H9 (cell line): Measurements from ENCODE around the gene MERTK. TPM values are rescaled to one million over a fixed set of nuclear protein-coding genes. Genes with fewer than 3 reads are reported as not detected.

Source experiments
- DNase-seq: peaks from one replicate; pipeline ENCODE4 v3.0.0-alpha.2; 2017
- H2AFZ ChIP-seq: one replicate; pipeline ENCODE4 v1.6.1; 2013; ENCODE audit warnings: mild to moderate bottlenecking, low read length, control low read depth, moderate library complexity
- H2AK5ac ChIP-seq: 2 replicates; pipeline ENCODE4 v1.6.1; 2013; ENCODE audit warnings: low read length, control low read depth, mixed read lengths; ENCODE audit not compliant: insufficient read length
- H2BK120ac ChIP-seq: one replicate; pipeline ENCODE4 v1.6.1; 2013; ENCODE audit warnings: low read depth, mild to moderate bottlenecking, low read length, control low read depth, inconsistent platforms; ENCODE audit not compliant: poor library complexity, severe bottlenecking
- H2BK12ac ChIP-seq: 2 replicates; pipeline ENCODE4 v1.6.1; 2013; ENCODE audit warnings: low read length, control low read depth, mixed read lengths, low read depth; ENCODE audit not compliant: insufficient read length
- H2BK15ac ChIP-seq: 2 replicates; pipeline ENCODE4 v1.6.1; 2013; ENCODE audit warnings: low read depth, low read length, control low read depth
- H2BK20ac ChIP-seq: one replicate; pipeline ENCODE4 v1.6.1; 2013; ENCODE audit warnings: low read depth, mild to moderate bottlenecking, low read length, control low read depth, inconsistent platforms; ENCODE audit not compliant: poor library complexity, severe bottlenecking
- H2BK5ac ChIP-seq: 2 replicates; pipeline ENCODE4 v1.6.1; 2013; ENCODE audit warnings: low read length, control low read depth, mixed read lengths; ENCODE audit not compliant: insufficient read length
- H3K14ac ChIP-seq: 2 replicates; pipeline ENCODE4 v1.6.1; 2013; ENCODE audit warnings: low read length, control low read depth; ENCODE audit not compliant: insufficient read depth
- H3K18ac ChIP-seq: 2 replicates; pipeline ENCODE4 v1.6.1; 2013; ENCODE audit warnings: low read depth, mild to moderate bottlenecking, mixed read lengths, low read length, control low read depth; ENCODE audit not compliant: insufficient read length
- H3K23ac ChIP-seq: 2 replicates; pipeline ENCODE4 v1.6.1; 2013; ENCODE audit warnings: low read length, control low read depth, mixed read lengths, low read depth; ENCODE audit not compliant: insufficient read length
- H3K23me2 ChIP-seq: 2 replicates; pipeline ENCODE4 v1.6.1; 2013; ENCODE audit warnings: low read depth, mild to moderate bottlenecking, mixed read lengths, low read length, control low read depth; ENCODE audit not compliant: insufficient read length, poor library complexity, severe bottlenecking
- H3K27ac ChIP-seq: 2 replicates; pipeline ENCODE4 v1.5.1; 2013; ENCODE audit warnings: low read length, control low read depth, mixed read lengths, low read depth; ENCODE audit not compliant: insufficient read length
- H3K27me3 ChIP-seq: 2 replicates; pipeline ENCODE4 v1.6.1; 2013; ENCODE audit warnings: low read length, control low read depth, inconsistent platforms; ENCODE audit not compliant: insufficient read depth
- H3K4ac ChIP-seq: 2 replicates; pipeline ENCODE4 v1.6.1; 2013; ENCODE audit warnings: low read depth, mild to moderate bottlenecking, control low read depth, inconsistent platforms, low read length, moderate library complexity
- H3K4me1 ChIP-seq: 2 replicates; pipeline ENCODE4 v1.6.1; 2013; ENCODE audit warnings: low read length, control low read depth, inconsistent platforms; ENCODE audit not compliant: insufficient read depth
- H3K4me2 ChIP-seq: 2 replicates; pipeline ENCODE4 v1.6.1; 2013; ENCODE audit warnings: low read length, control low read depth, mixed read lengths; ENCODE audit not compliant: insufficient read length, insufficient read depth
- H3K56ac ChIP-seq: 2 replicates; pipeline ENCODE4 v1.6.1; 2013; ENCODE audit warnings: low read depth, mild to moderate bottlenecking, mixed read lengths, low read length, control low read depth; ENCODE audit not compliant: insufficient read length
- H3K79me1 ChIP-seq: 2 replicates; pipeline ENCODE4 v1.6.1; 2013; ENCODE audit warnings: low read depth, mild to moderate bottlenecking, moderate library complexity, low read length, control low read depth, inconsistent platforms; ENCODE audit not compliant: insufficient read depth, poor library complexity, severe bottlenecking
- H3K79me2 ChIP-seq: 2 replicates; pipeline ENCODE4 v1.6.1; 2013; ENCODE audit warnings: low read length, control low read depth, inconsistent platforms; ENCODE audit not compliant: insufficient read depth
- H3K9ac ChIP-seq: 2 replicates; pipeline ENCODE4 v1.6.1; 2013; ENCODE audit warnings: low read length, control low read depth, mixed read lengths; ENCODE audit not compliant: insufficient read length; ENCODE audit errors: extremely low read depth
- H3K9me3 ChIP-seq: one replicate; pipeline ENCODE4 v1.6.1; 2013; ENCODE audit warnings: low read depth, low read length, inconsistent platforms; ENCODE audit not compliant: control insufficient read depth
- H3T11ph ChIP-seq: one replicate; pipeline ENCODE4 v1.6.1; 2013; ENCODE audit warnings: mild to moderate bottlenecking, low read length, control low read depth, inconsistent platforms
- H4K20me1 ChIP-seq: one replicate; pipeline ENCODE4 v1.6.1; 2013; ENCODE audit not compliant: control insufficient read depth, insufficient read length, insufficient read depth
- H4K5ac ChIP-seq: 2 replicates; pipeline ENCODE4 v1.6.1; 2013; ENCODE audit warnings: low read depth, mild to moderate bottlenecking, mixed read lengths, low read length, control low read depth; ENCODE audit not compliant: insufficient read length
- H4K8ac ChIP-seq: replicated peaks from 2 replicates; pipeline ENCODE4 v1.6.1; 2013; ENCODE audit warnings: low read length, control low read depth, mixed read lengths, low read depth; ENCODE audit not compliant: insufficient read length
- H4K91ac ChIP-seq: 2 replicates; pipeline ENCODE4 v1.6.1; 2013; ENCODE audit warnings: low read depth, mild to moderate bottlenecking, moderate library complexity, mixed read lengths, low read length, control low read depth; ENCODE audit not compliant: insufficient read length
- H3K27ac Mint-ChIP-seq, 3 experiments: 2 replicates in 2 of 3; 3 replicates in 1 of 3; pipeline ENCODE4 v1.8.0; 2020 to 2021; ENCODE audit warnings: mixed read lengths in 3 of 3, mild to moderate bottlenecking in 1 of 3, moderate library complexity in 1 of 3
- H3K27me3 Mint-ChIP-seq: 2 replicates; pipeline ENCODE4 v1.8.0; 2021; ENCODE audit warnings: low read depth, mild to moderate bottlenecking, moderate library complexity, mixed read lengths
- H3K36me3 Mint-ChIP-seq, 3 experiments: 2 replicates in 2 of 3; 3 replicates in 1 of 3; pipeline ENCODE4 v1.8.0; 2020 to 2021; ENCODE audit warnings: low read depth in 3 of 3, mixed read lengths in 3 of 3; ENCODE audit not compliant: insufficient read depth in 1 of 3
- H3K4me1 Mint-ChIP-seq, 2 experiments: 2 replicates each; pipeline ENCODE4 v1.8.0; 2020; ENCODE audit warnings: mixed read lengths in 2 of 2
- H3K4me3 Mint-ChIP-seq, 2 experiments: 2 replicates in 1 of 2; 3 replicates in 1 of 2; pipeline ENCODE4 v1.8.0; 2020 to 2021; ENCODE audit warnings: mild to moderate bottlenecking in 2 of 2, mixed read lengths in 2 of 2, moderate library complexity in 1 of 2
- H3K9me3 Mint-ChIP-seq, 2 experiments: 2 replicates in 1 of 2; 3 replicates in 1 of 2; pipeline ENCODE4 v1.8.0; 2020; ENCODE audit warnings: mild to moderate bottlenecking in 2 of 2, mixed read lengths in 2 of 2, moderate library complexity in 1 of 2
- WGBS: extraction: QIAGEN DNeasy Blood & Tissue Kit; methylation state at CpG from one replicate; pipeline ENCODE4 v1.1.7; 2013; ENCODE audit warnings: missing lambda C conversion rate, low lambda C conversion rate, mixed read lengths; ENCODE audit not compliant: insufficient read length; ENCODE audit errors: extremely low coverage; 5-methylcytosine and 5-hydroxymethylcytosine counted together
- total RNA-seq: library from RNA; stranded (reverse); gene quantifications from 2 replicates; pipeline ENCODE4 v1.2.1, GENCODE V29; 2021
- TF ChIP-seq, protein P1 (sequence below): fragments of 200-600 bp; sonication (generic); conservative IDR thresholded peaks from 3 replicates; pipeline ENCODE4 v1.8.0; 2021; ENCODE audit warnings: antibody characterized with exemption, mild to moderate bottlenecking

Gene MERTK
- total RNA-seq, 1 experiment from 2014 or later: 4.8 TPM

DNA sequence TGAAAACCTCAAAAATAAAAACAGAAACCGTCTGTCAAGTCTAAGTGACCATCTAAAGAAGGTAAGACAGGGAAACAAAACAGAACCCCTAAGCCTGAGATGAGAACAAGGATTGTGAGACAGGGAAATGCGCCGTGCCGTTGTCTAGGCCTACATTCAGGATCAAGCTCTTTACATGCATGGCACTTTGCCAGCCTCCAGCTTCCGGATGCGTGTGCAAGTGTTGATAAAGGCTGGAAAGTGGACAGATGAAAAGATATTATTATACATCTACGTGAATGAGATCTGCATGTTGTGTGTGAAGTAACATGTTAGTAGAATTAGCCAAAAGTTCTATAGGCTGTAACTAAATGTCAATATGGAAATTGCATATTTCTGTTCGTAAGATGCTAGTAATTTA, 128.1 kb downstream of the MERTK start:
- Histone ChIP-seq H3K56ac (no peak overlapping the region), H2BK120ac (no peak overlapping the region), H2BK5ac (no peak overlapping the region), H2BK12ac (no peak overlapping the region), H3K27me3 (no peaks in the 10 kb centered on the region), H3K23ac (no peak overlapping the region), H4K5ac (no peak overlapping the region), H3K79me2 (no peaks in the 10 kb centered on the region), H2BK20ac (no peak overlapping the region), H3K79me1 (no peaks in the 10 kb centered on the region), H3K4ac (no peak overlapping the region), H3K9me3 (no peaks in the 10 kb centered on the region), H4K20me1 (no peaks in the 10 kb centered on the region), H3T11ph (no peak overlapping the region), H2BK15ac (no peak overlapping the region), H3K9ac (no peak overlapping the region), H2AK5ac (no peak overlapping the region), H4K91ac (no peak overlapping the region), H3K18ac (no peak overlapping the region), H3K4me1 (no peaks in the 10 kb centered on the region), H2AFZ (no peak overlapping the region), H3K23me2 (no peaks in the 10 kb centered on the region), H3K14ac (no peak overlapping the region), H3K27ac (no peak overlapping the region), H4K8ac (no peak overlapping the region), H3K4me2 (no peak overlapping the region)
- Mint-ChIP-seq H3K4me3 (no peak overlapping the region), H3K9me3 (no peaks in the 10 kb centered on the region), H3K36me3 (peaks cover 3 to 4% (median 3%) of the 10 kb centered on the region in 3 experiments; a peak in 4 of 7 replicates), H3K27me3 (no peaks in the 10 kb centered on the region), H3K27ac (no peak overlapping the region), H3K4me1 (peaks cover 11 to 12% of the 10 kb centered on the region in 2 experiments)
- DNase-seq: no peak
- no CpG with 5 or more reads among the region's 8 CpGs for WGBS
- TF ChIP-seq, protein P1, sequence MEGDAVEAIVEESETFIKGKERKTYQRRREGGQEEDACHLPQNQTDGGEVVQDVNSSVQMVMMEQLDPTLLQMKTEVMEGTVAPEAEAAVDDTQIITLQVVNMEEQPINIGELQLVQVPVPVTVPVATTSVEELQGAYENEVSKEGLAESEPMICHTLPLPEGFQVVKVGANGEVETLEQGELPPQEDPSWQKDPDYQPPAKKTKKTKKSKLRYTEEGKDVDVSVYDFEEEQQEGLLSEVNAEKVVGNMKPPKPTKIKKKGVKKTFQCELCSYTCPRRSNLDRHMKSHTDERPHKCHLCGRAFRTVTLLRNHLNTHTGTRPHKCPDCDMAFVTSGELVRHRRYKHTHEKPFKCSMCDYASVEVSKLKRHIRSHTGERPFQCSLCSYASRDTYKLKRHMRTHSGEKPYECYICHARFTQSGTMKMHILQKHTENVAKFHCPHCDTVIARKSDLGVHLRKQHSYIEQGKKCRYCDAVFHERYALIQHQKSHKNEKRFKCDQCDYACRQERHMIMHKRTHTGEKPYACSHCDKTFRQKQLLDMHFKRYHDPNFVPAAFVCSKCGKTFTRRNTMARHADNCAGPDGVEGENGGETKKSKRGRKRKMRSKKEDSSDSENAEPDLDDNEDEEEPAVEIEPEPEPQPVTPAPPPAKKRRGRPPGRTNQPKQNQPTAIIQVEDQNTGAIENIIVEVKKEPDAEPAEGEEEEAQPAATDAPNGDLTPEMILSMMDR: no peak
